ENCODE data around the gene CAMK2B.
"Not testable (repeated sequence)": the region's sequence is repeated elsewhere in the genome, so short reads cannot be mapped to it uniquely, and the experiment has no call there.

Gene CAMK2B

DNA sequence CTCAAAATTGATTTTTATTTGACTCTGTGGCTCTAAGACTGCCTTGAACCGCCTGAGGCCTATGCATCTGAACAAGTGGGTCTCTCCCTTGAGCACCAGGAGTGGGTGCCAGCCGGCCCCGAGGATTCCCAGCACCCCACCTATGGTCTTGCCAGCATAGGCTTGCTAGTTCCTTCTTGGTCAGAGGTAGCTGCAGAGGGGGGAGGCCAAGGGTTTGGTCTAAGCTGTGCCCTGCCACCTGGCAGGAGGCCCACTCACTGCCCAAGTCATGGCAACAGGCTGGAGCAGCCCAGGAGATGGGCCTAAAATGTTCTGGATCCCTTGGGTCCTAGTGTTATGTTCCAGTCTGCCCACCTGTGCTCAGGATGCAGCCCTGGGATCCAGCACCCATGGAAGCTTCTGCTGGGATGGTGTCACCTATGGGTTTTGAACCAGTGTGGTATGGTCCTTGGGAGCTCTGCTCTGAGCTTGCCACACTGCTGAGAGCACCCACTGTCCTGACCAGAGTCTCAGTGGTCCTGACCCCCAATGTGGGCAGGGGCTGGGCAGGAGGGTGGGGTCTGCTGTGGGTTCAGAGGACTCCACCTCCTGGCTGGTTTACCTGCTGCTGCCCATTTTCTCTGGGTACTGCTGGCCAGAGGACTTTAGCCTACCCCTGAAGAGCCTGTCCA, 112.1 kb downstream of the CAMK2B start:
- no peak for DNase-seq

- DNase-seq, result no peak
Observed at GRCh38 chr7:44212581-44213184, 112.7 kb downstream of the CAMK2B start.

- DNase-seq, result no peak
Observed at GRCh38 chr7:44212018-44212417, 113.4 kb downstream of the CAMK2B start.

DNA sequence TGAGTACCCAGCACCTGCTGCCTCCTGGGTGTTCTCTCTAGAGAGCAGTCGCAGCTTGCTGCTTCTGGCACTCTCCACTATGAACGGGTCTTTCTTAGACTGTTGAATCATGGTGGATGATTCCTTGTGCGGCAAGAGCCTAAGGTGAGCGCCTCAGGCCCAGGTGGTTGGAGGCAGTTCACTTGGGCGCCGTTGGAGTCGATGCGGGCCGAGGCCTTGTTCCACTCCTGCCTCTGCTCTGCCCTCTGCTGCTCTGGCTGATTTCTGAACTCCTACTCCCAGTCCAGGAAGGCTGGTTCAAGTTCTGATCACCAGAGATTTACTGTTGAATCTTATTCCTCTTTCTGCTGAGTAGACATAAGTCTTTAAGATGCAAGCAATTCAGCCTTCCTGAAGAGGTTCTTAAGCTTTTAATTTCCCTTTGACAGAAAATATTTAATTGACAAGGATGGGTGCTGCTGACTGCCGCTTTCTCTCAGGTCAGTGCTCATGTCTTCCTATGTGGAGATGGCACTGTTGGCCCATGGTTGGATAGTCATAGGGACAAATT, 114.2 kb downstream of the CAMK2B start:
- no peak for DNase-seq

DNA sequence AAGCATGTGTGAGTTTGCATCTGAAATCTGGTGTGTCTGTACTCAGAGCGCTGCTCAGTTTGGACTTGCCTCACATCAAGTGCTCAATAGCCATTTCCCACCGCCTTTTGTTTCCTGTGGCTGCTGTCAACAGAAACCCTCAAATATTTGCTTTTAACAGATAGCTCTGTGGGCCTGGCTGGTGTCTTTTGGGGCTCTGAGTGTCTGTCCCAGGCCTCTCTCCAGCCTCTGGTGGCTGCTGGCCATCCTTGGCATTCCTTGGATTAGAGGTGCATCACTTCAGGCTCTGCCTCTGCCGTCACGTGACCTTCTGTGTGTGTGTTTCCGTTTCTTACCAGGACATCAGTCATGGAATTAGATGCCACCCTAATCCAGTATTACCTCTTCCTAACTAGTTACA, 115.3 kb downstream of the CAMK2B start:
- DNase-seq, result no peak

- DNase-seq, result no peak
Observed at GRCh38 chr7:44208085-44208484, 117.3 kb downstream of the CAMK2B start.

- no peak for DNase-seq
Observed at GRCh38 chr7:44206008-44206407, 119.4 kb downstream of the CAMK2B start.

DNA sequence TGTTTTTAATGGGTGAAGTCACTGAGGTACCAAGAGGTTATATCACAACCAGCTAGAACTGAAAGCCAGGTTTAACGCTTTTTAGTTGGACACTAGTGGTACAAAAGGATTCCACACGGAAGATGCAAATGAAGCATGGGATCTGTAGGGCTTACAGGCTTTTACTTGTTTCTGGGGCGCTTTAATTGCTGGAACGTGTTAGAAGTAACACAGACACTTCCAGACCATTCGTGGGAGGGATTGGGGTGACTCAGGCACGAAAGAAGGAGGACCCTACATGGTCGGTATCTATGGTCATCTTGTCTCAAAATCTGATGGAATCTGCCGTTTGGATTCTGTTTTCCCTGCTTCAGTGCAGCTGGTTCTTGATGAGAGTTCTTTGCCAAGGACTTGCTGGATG, 123.6 kb downstream of the CAMK2B start:
- no peak for DNase-seq

DNA sequence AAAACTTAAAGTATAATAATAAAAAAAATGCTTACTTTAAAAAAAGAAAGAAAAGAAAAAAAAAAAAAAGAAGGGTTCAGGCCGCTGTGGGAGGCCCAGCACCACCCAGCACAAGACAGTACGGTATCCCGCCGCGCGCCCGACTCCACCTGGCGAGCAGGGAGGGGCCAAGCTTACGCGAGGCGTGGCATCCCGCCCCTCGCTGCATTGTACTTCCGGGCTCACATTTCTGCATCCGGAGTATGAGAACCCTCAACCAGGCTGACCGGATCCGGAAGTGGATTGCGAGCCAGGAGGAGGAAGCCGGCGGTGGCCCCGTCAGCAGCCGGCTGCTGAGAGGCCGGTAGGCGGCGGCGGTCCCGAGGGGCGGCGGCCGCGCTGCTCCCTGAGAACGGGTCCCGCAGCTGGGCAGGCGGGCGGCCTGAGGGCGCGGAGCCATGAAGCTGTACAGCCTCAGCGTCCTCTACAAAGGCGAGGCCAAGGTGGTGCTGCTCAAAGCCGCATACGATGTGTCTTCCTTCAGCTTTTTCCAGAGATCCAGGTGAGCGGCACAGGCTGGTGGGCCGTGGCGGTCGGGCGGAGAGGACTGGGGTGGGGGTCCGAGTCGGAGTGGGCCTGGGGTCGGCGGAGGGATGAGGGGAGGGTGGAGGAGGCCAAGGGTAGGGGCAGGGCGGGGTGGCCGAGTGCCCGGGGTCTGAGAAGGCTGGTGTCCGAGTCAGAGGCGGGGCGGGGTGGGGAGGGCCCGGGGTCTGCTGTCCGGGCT, 124.5 kb downstream of the CAMK2B start, which contains the start of gene YKT6:
YKT6 (plus strand) TSS at position 280 of the 763 bp plus-strand sequence; CDS start at position 438, 158 bp downstream.
- DNase-seq, result peak; percentile 94

- not testable (repeated sequence) for DNase-seq
Observed at GRCh38 chr7:44200163-44200562, 125.2 kb downstream of the CAMK2B start.

DNA sequence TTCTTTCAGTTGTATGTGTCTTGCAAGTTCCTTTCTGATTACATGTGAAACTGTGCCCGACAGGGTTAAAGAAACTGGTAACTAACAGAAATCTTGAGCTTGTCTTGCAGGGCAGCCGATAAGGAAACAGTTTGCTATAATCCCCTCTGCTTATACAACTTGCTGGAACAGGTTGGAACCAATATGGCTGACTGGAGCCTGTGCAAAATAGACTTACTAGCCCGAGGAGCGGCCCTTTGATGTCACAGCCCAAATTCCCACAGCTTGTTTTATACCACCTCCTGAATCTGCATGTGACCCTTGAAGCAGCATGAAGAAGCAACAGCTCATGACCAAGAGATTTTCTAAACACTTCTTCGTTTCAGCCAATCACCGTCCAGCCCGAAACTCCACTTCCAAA, 127.9 kb downstream of the CAMK2B start:
- DNase-seq, result no peak

DNA sequence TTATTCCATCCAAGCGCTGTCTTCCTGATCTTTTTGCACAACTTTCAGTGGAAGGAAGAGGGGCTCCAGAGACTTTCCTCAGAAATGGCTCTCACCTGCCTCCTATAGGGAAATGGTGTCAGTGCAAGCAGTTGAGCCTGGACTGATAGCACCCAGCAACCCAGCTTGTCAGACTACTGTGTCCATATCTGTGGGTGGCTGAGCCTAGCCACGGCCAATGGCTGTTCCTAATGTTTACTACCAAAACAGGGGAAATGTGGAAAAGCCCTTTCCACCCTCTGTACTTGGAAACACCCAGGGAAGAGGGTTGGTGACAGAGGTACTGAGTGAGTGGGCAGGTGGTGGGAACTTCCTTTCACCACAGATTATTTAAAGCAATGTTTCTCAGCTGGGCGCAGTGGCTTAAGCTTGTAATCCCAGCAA, 128.9 kb downstream of the CAMK2B start:
- peak; percentile 36 for DNase-seq

DNA sequence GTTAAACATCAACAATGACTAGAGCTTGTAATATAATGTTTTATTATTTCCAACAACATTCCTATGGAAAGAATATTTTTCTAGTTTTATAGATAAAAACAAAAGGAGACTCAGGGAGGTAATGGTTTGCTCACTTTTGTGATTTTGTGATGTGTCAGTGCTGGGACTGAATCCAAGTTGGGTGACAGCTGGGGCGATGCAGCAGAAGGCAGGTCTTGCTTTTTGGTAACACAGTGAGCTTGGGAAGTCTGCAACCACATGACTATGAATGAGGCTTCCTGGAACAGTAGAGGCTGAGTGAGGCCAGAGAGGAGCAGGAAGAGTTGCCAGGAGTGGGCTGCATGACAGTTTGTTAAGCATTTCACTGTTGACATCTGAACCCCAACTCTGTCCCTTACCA, 129.5 kb downstream of the CAMK2B start:
- DNase-seq, result no peak

DNA sequence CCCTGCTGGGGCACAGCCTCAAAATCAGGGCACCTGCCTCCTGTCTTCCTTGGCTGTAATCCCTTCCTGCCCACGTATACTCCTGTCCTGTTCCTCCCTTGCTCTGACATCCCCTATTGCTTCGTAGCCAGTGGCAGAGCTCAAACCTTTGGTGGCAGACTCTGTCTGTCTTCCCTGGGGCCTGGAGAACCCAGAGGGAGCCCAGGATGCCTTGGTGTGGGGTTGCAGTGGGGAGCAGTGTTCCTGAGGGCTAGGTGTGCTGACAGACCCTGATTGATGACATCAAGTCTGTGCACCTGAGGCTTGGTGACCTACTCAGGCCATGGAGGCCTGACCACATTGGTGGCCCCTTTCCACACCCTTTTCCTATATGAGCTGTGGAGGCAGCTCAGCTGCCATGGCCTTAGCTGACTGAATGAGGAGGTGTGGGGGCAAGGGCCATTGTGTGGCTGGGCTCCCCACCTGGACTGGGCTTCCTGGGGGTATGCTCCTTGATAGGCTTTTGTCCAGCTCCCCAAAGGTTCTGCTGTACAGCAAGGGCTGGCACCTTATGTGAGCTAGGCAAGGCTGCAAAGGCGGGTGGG, 130.7 kb downstream of the CAMK2B start:
- DNase-seq, result no peak

DNA sequence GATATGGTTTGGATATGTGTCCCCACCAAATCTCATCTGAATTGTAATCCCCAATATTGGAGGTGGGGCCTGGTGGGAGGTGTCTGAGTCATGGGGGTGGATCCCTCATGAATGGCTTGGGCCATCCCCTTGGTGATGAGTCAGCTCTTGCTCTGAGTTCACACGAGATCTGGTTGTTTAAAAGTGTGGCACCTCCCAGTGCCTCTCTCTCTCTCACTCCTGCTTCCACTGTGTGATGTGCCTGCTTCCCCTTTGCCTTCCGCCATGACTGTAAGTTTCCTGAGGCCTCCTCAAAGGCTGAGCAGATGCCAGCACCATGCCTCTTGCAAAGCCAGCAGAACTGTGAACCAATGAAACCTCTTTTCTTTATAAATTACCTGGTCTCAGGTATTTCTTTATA, 131.3 kb downstream of the CAMK2B start:
- no peak for DNase-seq

GRCh38 chr7:44193011-44193802, 132.2 kb downstream of the CAMK2B start:
- no peak for DNase-seq

- no peak for DNase-seq
Observed at GRCh38 chr7:44191171-44191570, 134.2 kb downstream of the CAMK2B start.

DNA sequence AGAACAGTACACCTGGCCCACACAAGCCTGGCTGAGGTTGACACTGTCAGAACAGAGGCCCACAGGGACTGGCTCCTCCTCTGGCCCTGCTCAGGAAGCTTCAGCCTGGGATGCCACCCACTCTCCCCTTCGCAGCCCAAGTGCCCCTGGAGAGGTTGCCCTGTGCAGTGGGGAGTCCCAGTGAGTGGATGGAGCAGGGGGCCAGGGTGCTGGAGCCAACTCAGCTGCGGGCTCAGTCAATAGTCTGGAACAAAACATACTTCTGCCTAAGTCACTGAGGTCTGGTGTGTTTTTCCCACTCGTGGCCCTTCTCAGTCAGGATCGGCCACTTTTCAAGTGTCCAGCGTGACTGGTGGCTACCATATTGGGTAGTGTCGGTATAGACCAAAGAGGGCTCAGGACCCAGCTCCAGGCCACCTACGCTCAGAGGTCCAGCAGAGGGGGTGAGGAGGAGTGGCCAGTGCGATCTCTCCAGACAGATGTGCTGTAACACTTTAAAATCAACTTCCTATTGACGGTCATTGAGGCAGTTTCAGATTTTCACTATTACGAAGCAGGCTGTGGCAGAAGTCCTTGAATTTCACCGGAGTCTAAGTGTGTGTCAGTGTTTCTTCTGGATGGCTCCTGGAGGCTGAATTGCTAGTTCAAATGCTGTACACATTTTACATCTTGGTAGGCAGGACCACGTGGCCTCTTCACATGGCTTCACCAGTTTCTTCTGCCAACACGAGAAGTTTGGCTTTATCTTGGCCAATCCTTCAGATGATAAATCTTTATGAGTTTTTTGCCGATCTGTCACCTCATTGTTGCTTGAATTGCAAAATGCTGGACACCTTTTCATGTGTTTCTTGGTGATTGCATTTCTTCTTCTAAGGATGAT, 135.2 kb downstream of the CAMK2B start:
- DNase-seq, result no peak

GRCh38 chr7:44189286-44189992, 136.0 kb downstream of the CAMK2B start, which contains the start of gene GCK:
TSS of gene GCK (minus strand) at chr7:44189439. CDS start at chr7:44188953, 486 bp downstream.
- DNase-seq, result no peak

DNA sequence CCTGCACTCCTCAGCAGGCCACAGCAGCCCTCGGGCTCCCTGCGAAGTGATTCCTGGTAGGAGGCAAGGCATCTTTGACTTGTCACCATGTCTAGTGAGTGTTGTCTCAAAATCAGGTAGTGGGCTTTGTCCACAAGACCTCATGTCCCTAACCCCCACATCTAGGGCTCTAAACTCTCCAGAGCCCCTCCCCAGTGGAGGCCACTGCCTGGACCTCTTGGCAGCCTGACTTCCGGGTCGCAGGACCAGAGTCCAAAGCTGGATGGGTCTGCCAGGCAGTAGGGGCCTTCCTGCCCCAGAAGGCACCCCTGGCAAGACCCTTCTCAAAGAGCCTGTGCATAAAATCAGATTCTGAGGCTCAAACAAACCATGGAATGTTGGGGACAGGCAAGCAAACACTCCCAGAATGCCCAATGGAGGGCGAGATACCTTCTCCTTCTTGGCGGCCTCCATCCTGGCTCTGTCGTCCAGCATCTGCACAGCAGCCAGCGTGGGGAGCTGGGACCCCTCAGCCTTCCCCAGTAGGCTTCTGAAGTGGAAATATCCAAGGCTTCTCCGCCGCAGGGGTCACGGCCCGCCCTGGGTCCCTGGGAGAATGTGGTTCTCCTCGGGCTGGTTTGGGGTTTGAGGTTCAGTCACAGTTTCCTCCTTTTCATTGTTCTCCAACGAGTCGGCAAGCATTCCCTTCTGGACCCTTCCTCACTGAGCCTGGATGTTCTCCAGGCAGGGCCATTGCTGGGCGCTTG, 136.7 kb downstream of the CAMK2B start:
- DNase-seq, result no peak

Measured in CD4-positive, alpha-beta T cell treated with Interleukin-21 for 1 hour (primary cell).